Measurements from ENCODE around the gene NDUFV1. TPM values are rescaled to one million over a fixed set of nuclear protein-coding genes. Genes with fewer than 3 reads are reported as not detected.

NDUFV1 gene
- total RNA-seq, 2 experiments from 2014 or later = 279 to 287 TPM

GRCh38 chr11:67640021-67640757, 33.5 kb downstream of the NDUFV1 start:
- Mint-ChIP-seq H3K4me1 (ENCODE audit: low read depth) (peaks cover 3% of the 10 kb centered on the region), H3K36me3 (no peaks in the 10 kb centered on the region), H3K27ac (no peak overlapping the region), H3K27me3 (no peaks in the 10 kb centered on the region), H3K4me3 (no peak overlapping the region), H3K9me3 (peaks cover 2% of the 10 kb centered on the region)
- peak; percentile 73 for DNase-seq
- intact Hi-C loops (cut with micrococcal nuclease) = loop anchor here (1.0 kb wide), 1 partner anchor 19 kb away; no protein-coding TSS in a partner anchor
- ChIA-PET POLR2A (no interaction called here), CTCF (interaction anchor here (0.6 to 2.9 kb wide), 6 partner anchors 11 to 21 kb away, joined by 3 to 11 read pairs (median 4); partner anchors contain the start of gene NUDT8)

GRCh38 chr11:67640758-67641337, 34.1 kb downstream of the NDUFV1 start:
- Mint-ChIP-seq H3K4me1 (ENCODE audit: low read depth) (peaks cover 3% of the 10 kb centered on the region), H3K9me3 (peaks cover 2% of the 10 kb centered on the region), H3K4me3 (no peak overlapping the region), H3K27ac (no peak overlapping the region), H3K27me3 (no peaks in the 10 kb centered on the region), H3K36me3 (no peaks in the 10 kb centered on the region)
- POLR2A ChIA-PET = no interaction called here
- intact Hi-C loops (cut with micrococcal nuclease) = loop anchor here (1.0 kb wide), 1 partner anchor 18 kb away; no protein-coding TSS in a partner anchor
- CTCF ChIA-PET = interaction anchor here (0.6 to 2.9 kb wide), 4 partner anchors 12 to 20 kb away, joined by 3 to 11 read pairs (median 4); partner anchors contain the start of gene NUDT8
- DNase-seq = no peak

- no peak for DNase-seq
- H3K4me1 Mint-ChIP-seq (ENCODE audit: low read depth) = peaks cover 9% of the 10 kb centered on the region
- peaks cover 2% of the 10 kb centered on the region for H3K9me3 Mint-ChIP-seq
- ChIA-PET CTCF (interaction anchor here (1.8 kb wide), 1 partner anchor 12 kb away, joined by 10 read pairs; the partner anchor contains the start of gene NUDT8), POLR2A (no interaction called here)
- intact Hi-C loops (cut with micrococcal nuclease) = no loop called here
- no peak overlapping the region for H3K4me3 Mint-ChIP-seq
- no peaks in the 10 kb centered on the region for H3K36me3 Mint-ChIP-seq
- peaks cover 3% of the 10 kb centered on the region for H3K27me3 Mint-ChIP-seq
- no peak overlapping the region for H3K27ac Mint-ChIP-seq
Measured at GRCh38 chr11:67641338-67642172, 34.8 kb downstream of the NDUFV1 start.

GRCh38 chr11:67642173-67643120, 35.7 kb downstream of the NDUFV1 start:
- H3K9me3 Mint-ChIP-seq = peaks cover 2% of the 10 kb centered on the region
- no peak overlapping the region for H3K27ac Mint-ChIP-seq
- ChIA-PET CTCF (interaction anchor here (1.8 to 2.7 kb wide), 2 partner anchors 13 to 28 kb away, joined by 6 to 10 read pairs; partner anchors contain the start of gene NUDT8), POLR2A (no interaction called here)
- no peaks in the 10 kb centered on the region for H3K36me3 Mint-ChIP-seq
- no peak for DNase-seq
- H3K4me1 Mint-ChIP-seq (ENCODE audit: low read depth) = peaks cover 16% of the 10 kb centered on the region
- H3K4me3 Mint-ChIP-seq = no peak overlapping the region
- peaks cover 4% of the 10 kb centered on the region for H3K27me3 Mint-ChIP-seq
- intact Hi-C loops (cut with micrococcal nuclease) = no loop called here

GRCh38 chr11:67644042-67644441, 37.3 kb downstream of the NDUFV1 start:
- H3K36me3 Mint-ChIP-seq = no peaks in the 10 kb centered on the region
- H3K4me1 Mint-ChIP-seq (ENCODE audit: low read depth) = peaks cover 16% of the 10 kb centered on the region
- H3K9me3 Mint-ChIP-seq = peaks cover 2% of the 10 kb centered on the region
- intact Hi-C loops (cut with micrococcal nuclease) = no loop called here
- POLR2A ChIA-PET = no interaction called here
- no peak overlapping the region for H3K27ac Mint-ChIP-seq
- H3K27me3 Mint-ChIP-seq = peaks cover 4% of the 10 kb centered on the region
- CTCF ChIA-PET = interaction anchor here (1.7 to 7.7 kb wide), 3 partner anchors 14 to 30 kb away, joined by 6 to 34 read pairs (median 7); partner anchors contain the start of gene NUDT8
- DNase-seq = no peak
- no peak overlapping the region for H3K4me3 Mint-ChIP-seq

- H3K4me3 Mint-ChIP-seq = no peak overlapping the region
- no peaks in the 10 kb centered on the region for H3K36me3 Mint-ChIP-seq
- ChIA-PET POLR2A (no interaction called here), CTCF (interaction anchor here (1.7 to 7.7 kb wide), 3 partner anchors 14 to 31 kb away, joined by 6 to 34 read pairs (median 7); partner anchors contain the start of gene NUDT8)
- H3K27me3 Mint-ChIP-seq = peaks cover 4% of the 10 kb centered on the region
- H3K9me3 Mint-ChIP-seq = peaks cover 2% of the 10 kb centered on the region
- no peak overlapping the region for H3K27ac Mint-ChIP-seq
- DNase-seq = no peak
- intact Hi-C loops (cut with micrococcal nuclease) = no loop called here
- H3K4me1 Mint-ChIP-seq (ENCODE audit: low read depth) = peaks cover 21% of the 10 kb centered on the region
Measured at GRCh38 chr11:67644472-67645418, 38.0 kb downstream of the NDUFV1 start.

- Mint-ChIP-seq H3K27me3 (peaks cover 4% of the 10 kb centered on the region), H3K4me1 (ENCODE audit: low read depth) (peaks cover 27% of the 10 kb centered on the region), H3K9me3 (peaks cover 2% of the 10 kb centered on the region), H3K27ac (peak overlapping the region; percentile 16), H3K36me3 (no peaks in the 10 kb centered on the region), H3K4me3 (no peak overlapping the region)
- intact Hi-C loops (cut with micrococcal nuclease) = no loop called here
- peak; percentile 31 for DNase-seq
- POLR2A ChIA-PET = interaction anchor here (1.6 kb wide), 1 partner anchor 17 kb away, joined by 5 read pairs; the partner anchor contains the start of gene NUDT8
- CTCF ChIA-PET = interaction anchor here (0.6 to 7.7 kb wide), 6 partner anchors 10 to 474 kb away, joined by 3 to 56 read pairs (median 6); partner anchors contain the start of gene NUDT8
Measured at GRCh38 chr11:67645521-67646461, 39.1 kb downstream of the NDUFV1 start.

- ChIA-PET POLR2A (interaction anchor here (1.6 kb wide), 1 partner anchor 17 kb away, joined by 5 read pairs; the partner anchor contains the start of gene NUDT8), CTCF (interaction anchor here (1.4 to 7.7 kb wide), 4 partner anchors 10 to 17 kb away, joined by 4 to 56 read pairs (median 20); partner anchors contain the start of gene NUDT8)
- intact Hi-C loops (cut with micrococcal nuclease) = no loop called here
- Mint-ChIP-seq H3K27me3 (peaks cover 4% of the 10 kb centered on the region), H3K4me1 (ENCODE audit: low read depth) (peaks cover 27% of the 10 kb centered on the region), H3K9me3 (peaks cover 2% of the 10 kb centered on the region), H3K36me3 (no peaks in the 10 kb centered on the region), H3K4me3 (peak overlapping the region; percentile 39), H3K27ac (peak overlapping the region; percentile 16)
- DNase-seq = peak; percentile 77
Measured at GRCh38 chr11:67646535-67647336, 40.0 kb downstream of the NDUFV1 start.

- intact Hi-C loops (cut with micrococcal nuclease) = no loop called here
- DNase-seq = no peak
- Mint-ChIP-seq H3K27me3 (peaks cover 4% of the 10 kb centered on the region), H3K4me3 (no peak overlapping the region), H3K4me1 (ENCODE audit: low read depth) (peaks cover 27% of the 10 kb centered on the region), H3K27ac (no peak overlapping the region), H3K36me3 (no peaks in the 10 kb centered on the region), H3K9me3 (peaks cover 2% of the 10 kb centered on the region)
- CTCF ChIA-PET = interaction anchor here (2.1 to 7.7 kb wide), 3 partner anchors 10 to 18 kb away, joined by 6 to 56 read pairs (median 34); partner anchors contain the start of gene NUDT8
- POLR2A ChIA-PET = no interaction called here
Measured at GRCh38 chr11:67647471-67647870, 40.7 kb downstream of the NDUFV1 start.

All from activated CD4-positive, alpha-beta memory T cell treated with anti-CD3 and anti-CD28 coated beads for 36 hours (primary cell).